ENCODE measurements around the gene HCRTR1. TPM values are rescaled to one million over a fixed set of nuclear protein-coding genes. Genes with fewer than 3 reads are reported as not detected.

The HCRTR1 gene
- polyA plus RNA-seq, 1 donor = 0.13 TPM

DNA sequence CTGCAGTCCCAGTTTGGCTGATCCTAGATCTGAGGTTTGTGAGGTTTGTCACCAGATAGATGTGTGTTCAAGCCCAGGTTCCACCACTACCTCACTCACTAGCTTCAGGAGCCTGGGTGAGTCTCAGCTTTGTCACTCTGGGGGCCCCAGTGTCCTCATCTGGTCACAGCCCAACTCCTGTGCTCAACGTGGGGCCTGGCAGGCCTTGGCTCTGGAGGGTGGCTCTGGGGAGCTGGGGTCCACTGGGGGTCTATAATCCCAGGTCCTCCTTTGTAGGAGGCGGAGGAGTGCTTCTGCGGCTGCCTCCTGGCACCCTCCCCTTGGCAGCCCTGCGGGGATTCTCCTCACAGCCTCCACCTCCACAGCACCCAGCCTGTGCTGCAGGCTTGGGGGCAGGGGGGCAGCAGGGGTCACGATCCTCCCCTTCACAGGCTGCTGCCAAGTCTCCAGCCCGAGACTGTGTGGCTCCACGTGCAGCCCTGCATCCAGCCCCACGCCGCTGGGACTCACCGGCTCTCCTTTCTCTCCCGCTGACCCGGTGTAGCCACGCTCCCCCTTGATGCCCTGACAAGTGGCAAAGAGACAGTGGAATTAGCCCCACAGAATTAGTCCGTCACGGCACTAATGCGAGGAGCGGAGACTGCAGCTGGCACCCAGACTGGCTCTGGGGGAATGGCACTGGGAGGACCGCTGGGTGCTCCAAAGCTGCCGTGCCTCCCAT is 49.7 kb downstream of the HCRTR1 start:
- DNase-seq = no peak

DNA sequence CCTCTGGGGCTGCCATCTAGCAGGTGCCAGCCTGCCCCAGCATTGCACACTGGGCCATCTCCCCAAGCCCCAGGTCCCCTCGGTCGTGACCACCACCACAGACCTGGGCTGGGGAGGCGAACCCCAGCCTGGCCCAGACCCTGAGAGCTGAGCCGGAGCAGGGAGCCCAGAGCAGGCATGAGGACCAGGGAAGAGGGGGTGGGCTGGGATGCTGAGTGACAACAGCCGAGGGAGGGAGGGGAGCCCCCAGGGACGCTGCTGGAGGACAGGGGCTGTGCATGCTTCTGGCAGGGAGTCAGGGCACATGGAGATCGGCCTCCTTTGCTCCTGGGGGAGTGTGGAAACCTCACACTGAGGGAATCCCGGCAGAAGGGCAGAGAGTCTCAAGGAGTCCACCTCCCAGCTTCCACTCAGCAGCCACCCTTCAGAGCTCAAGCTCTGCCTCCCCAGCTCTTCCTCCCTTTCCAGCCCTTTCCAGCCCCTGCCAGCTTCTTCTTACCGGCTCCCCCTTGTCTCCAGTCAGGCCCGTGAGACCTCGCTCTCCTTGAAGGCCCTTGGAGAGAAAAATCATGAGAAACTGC is 50.9 kb downstream of the HCRTR1 start:
- DNase-seq = no peak

DNA sequence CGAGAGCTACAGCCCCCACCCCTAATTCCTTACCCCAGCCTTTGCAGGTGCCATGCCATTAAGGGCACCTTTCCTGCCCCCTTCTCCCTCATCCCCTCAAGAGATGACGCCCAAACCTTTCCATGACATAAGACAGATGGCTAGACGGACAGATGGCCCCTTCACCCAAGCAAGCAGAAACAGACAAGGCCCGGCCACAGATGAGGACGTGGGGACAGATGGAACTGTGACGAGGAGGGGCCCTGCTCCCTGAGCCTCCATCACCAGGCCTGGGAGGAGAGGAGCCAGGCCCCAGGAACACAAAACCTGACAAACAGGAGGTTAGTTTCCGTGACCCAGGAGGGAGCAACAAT is 51.9 kb downstream of the HCRTR1 start:
- no peak for DNase-seq

DNA sequence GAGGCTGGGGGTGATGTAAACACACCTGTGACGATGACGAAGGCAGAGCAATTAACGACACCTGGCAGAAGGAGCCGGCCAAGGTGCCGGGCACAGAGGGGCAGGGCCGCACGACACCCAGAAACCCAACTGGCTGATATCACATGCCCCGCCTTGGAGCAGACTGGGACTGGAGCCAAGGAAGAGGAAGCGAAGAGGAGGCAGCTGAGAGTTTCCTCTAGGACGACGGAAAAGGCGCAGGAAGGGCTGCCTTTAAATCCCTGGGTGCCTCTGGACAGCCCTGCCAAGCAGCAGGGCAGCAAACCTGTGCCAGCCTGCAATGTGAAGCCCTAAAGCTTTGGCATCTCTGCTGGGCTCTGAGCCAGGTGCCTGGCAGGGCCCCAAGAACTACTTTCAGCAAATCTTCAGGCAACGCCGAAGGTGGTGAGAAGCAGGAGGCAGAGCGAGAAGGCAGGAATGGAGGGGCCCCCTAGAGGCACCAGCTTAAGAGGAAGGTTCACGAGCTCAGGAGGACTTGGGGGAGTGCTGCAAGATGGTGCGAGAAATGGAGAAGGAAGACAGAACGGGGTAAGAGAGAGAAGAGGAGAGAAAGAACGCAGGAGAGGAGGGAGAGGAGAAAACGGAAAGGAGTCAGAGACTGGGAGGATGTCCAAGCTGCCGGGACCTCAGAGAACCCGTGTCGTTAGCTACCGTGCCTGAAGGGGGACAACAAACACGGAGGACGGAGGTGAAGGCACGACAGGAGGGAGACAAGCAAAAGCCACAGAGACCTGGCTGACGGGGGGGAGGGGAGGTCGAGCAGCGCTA is 52.5 kb downstream of the HCRTR1 start:
- DNase-seq = peak; percentile 52

DNA sequence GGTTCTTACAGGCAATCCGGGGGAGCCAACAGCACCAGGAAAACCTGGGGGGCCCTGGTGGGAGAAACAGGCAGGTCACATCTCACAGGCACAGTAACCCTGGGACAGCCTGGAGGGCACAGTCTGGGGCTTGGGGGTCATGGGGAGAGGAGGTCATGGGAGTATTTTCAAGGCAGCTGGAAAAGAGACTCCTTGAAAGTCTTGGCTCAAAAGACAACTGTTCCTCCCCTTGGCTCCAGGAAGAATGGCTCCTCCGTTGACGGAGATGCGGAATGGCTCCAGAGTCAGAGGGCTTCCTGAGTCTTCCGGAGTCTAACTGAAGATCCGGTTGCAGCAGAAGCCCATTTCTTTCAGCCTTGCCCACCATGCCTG is 53.1 kb downstream of the HCRTR1 start:
- DNase-seq = no peak

DNA sequence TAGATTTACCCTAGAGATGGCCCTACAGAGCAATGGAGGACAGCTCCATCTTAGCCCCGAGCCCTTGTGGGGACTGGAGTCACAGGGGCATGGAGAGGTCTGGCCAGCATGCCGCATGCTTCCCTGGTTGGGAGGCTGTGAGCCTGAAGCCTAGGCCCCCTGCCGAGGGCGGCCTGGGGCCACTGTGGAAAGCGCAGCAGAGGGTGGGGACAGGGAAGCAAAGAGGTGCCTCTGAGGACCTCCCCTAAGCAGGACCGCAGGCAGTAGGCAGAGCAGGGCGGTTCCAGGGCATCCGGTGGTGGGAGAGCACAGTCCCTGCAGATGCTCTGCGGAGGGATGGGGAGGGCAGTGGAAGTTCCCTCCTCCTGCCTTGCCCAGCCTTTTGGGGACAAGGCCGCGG is 53.7 kb downstream of the HCRTR1 start:
- DNase-seq = no peak

DNA sequence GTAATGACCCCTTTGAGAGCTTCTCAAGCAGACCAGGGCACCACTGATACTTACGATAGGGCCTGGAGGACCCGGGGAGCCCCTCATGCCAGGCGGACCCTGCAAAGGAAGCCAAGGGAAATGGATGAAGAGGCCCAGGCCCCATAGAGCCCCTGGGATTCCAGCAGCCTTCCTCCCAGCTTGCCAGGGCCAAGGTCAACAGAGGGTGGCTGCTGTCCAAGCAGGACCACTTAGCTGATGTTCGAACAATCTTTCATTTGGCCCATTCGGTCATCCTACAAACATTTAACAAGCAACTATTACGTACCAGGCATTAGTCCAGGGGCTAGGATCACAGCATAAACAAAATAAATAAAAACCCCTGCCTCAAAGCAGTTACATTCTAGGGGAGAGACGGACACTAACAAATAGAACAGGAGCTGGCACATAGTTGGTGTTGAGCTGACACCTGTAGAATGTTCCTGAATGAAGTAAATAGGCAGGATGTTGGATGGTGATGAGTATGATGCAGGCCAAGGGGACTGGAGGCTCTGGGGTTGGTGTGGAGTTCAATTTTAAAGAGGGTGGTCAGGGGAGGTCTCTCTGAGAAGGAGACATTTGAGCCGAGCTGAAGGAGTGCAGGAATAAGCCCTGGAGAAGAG is 54.2 kb downstream of the HCRTR1 start:
- no peak for DNase-seq

DNA sequence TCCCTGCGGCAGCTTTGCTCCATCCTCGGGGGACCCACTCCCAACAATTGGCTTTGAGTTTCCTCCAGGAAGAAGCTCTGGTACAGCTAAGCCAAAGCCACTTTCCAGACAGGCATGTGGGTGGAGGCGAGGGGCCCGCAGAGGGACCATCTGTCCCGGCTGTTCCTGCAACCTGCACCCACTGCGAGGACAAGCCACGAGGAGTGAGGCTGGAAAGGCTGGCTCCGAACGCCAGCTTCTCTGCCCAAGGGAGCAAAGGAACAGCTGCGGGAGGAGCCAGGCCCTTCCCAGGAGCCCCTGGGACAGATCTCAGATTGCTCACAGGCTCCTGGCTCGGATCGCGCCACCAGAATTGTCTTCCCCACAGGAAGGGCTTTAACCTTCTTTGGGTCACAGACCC is 55.5 kb downstream of the HCRTR1 start:
- no peak for DNase-seq

DNA sequence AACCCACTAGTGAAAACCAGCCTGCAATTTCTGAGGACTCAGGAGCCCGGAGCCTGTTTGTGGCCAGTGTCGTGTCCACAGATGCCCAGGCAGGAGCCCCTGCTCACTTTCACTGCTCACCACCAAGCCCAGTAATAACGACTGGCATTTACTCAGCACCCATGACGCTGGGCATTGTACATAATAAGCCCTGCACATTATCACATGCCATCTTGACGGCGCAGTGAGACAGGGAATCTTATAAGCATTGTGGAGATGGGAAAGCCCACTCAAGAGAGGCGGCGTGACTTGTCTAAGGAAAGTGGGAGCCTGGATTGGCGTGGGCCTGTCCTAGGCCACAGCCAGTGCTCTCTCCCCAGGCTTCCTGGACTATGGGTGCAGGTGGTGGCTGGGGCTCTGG is 55.9 kb downstream of the HCRTR1 start:
- DNase-seq = no peak

DNA sequence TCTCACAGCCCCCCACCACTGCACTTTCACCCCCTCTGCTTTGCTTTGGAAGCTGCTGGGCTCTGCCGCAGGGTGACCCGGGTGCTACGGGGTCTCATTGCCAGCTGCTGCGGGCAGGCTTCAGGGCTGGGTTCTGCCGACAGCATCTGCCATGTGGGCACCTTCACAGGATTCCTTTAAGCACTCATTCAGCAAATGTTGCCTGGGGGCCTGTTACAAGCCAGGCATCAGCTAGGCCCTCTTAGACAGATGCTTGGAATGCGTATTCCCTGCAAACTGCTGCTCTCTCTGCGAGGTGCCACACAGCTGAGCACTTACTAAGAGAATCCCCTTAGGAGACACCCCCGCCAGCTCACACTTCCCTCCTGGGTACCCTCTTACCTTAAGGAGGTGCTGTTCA is 57.1 kb downstream of the HCRTR1 start:
- DNase-seq = no peak

DNA sequence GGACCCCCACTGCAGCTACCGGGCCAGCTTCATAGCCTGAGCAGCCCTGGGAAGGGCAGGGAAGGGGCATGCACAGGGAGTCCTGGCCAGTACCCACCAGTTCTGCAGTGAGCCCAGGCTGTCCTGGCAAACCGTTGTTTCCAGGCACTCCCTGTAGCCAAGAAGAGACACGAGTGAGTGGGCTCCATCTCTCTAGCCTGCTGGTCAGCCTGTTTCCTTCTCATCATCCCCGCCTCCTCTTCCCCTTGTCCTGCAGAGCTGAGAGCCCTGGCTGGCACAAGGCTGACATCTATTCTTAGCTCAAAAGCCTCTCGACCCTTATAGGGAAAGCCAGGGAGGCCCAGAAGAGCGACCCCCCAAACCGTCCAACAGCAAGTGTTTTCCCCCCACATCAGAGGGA is 57.7 kb downstream of the HCRTR1 start:
- no peak for DNase-seq

DNA sequence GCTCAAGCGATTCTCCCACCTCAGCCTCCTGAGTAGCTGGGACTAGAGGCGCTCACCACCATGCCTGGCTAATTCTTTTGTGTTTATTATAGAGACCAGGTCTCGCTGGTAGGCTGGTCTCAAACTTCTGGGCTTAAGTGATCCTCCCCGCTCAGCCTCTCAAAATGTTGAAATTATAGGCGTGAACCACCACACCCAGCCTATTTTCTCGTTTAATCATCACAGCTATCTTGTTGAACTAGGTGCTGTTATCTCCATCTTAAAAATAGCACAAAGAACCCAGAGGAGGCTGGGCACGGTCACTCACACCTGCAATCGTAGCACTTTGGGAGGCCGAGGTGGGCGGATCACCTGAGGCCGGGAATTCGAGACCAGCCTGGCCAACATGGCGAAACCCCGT is 58.3 kb downstream of the HCRTR1 start:
- DNase-seq = no peak

Other genes starting within 250 kb of the HCRTR1 start
- 79.3 TPM for gene FABP3, start 244.6 kb upstream of the HCRTR1 start, polyA plus RNA-seq (ENCODE audit: insufficient read length)
- 40.9 TPM for gene SERINC2, start 204.5 kb upstream of the HCRTR1 start, polyA plus RNA-seq (ENCODE audit: insufficient read length)
- 31.0 TPM for gene TINAGL1, start 41.2 kb upstream of the HCRTR1 start, polyA plus RNA-seq (ENCODE audit: insufficient read length)
- gene PEF1, start 27.2 kb downstream of the HCRTR1 start, polyA plus RNA-seq (ENCODE audit: insufficient read length) = 69.0 TPM
- 47.3 TPM for gene COL16A1, start 86.3 kb downstream of the HCRTR1 start, polyA plus RNA-seq (ENCODE audit: insufficient read length)
- gene ADGRB2, start 146.7 kb downstream of the HCRTR1 start, polyA plus RNA-seq (ENCODE audit: insufficient read length) = 12.1 TPM
- gene SPOCD1, start 198.3 kb downstream of the HCRTR1 start, polyA plus RNA-seq (ENCODE audit: insufficient read length) = 0.45 TPM